GM10266 (cell line): ENCODE results near the gene ERFE.

Experiments
- DNase-seq: peaks from one replicate; pipeline ENCODE4 v3.0.0; 2012; ENCODE audit errors: extremely low spot score
- CTCF ChIP-seq: IDR thresholded peaks from 2 replicates; pipeline ENCODE4 v1.5.1; 2012; ENCODE audit warnings: mild to moderate bottlenecking, low read depth; ENCODE audit not compliant: control insufficient read depth, insufficient read depth; ENCODE audit errors: missing control alignments

The ERFE gene

DNA sequence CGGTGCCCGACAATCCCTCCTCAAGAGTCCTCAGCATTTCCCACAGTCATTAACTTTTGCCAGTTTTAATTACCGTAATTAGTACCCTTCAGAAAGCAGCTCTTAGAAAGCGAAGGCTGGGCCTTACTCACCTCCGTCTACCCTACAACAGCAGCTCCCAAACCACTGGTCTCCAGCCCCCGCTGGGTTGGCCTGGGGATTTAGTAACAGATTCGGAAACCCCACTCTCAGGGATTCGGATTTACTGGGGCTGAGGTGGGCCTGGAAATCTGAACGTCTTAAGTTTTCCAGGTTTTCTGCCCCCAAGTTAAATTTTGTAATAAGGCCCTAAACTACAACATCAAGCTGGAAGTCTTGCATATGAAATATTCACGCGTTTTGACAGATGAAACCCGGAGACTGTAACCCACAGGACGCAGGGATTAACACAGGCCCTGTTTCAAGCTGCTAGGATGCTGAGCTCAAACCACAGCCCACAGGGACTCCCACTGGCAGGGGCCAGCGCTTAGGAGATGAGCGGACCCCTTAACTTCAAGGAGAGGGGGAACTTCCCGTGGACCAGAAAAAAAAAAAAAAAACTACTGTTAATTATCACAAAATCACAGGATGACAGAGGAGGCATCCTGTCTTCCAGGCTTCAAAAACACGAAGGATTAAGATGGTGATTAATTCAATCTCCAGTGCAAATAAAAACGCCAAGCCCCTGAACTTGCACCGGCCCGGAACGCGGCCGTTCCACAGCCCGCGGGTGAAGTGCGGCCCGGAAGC lies 43.7 kb downstream of the ERFE start:
- DNase-seq, result peak; percentile 53

DNA sequence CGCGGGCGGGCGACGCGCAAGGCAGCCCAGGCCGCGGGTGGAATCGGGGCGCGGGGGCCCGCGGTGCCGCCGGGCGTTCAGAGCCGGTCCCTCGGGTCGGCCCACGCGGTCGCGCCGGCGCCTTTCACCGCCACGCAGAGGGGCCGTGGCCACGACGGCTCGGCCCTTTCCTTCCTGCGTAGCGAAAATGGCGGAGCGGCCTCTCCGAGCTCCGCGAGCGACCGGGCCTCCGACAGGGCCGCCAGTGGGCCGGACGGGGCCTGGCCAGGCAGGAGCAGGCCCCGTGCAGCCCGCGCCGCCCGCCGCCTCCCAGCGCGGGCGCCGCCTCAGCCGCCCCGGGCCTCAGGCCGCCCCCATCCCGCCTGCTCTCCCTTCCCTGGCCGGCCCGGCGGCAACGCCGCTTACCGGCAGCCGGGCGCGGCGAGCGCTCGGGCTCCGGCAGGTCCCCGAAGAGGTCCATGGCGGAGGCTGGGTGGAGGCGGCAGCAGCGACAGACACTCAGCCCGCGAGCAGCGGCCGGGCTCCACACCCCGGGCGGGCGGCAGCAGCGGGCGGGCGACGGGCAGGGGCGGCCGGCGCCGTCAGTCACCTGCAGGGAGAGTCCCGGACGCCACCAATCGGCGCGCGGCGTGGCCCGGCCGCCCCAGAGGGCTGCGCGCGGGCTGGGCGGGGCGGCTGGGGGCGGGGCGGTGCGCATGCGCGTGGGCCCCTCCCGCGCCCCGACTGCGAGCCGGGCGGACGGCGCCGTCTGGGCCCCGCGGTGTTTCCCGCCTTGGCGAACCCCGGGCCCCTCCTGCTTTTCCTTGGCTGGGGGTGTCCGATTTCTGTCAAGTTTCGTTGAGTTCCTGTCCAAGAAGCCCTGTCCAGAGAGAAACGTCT lies 44.6 kb downstream of the ERFE start, which contains the start of gene ILKAP:
ILKAP (minus strand) TSS at position 602 of the 879 bp plus-strand sequence; CDS start at position 460, 142 bp downstream.
- peak; percentile 100 for DNase-seq
- TF ChIP-seq CTCF, result peak; percentile 3

More for the DNA sequence above, 43.7 kb downstream of the ERFE start:
- no peak for TF ChIP-seq CTCF

DNA sequence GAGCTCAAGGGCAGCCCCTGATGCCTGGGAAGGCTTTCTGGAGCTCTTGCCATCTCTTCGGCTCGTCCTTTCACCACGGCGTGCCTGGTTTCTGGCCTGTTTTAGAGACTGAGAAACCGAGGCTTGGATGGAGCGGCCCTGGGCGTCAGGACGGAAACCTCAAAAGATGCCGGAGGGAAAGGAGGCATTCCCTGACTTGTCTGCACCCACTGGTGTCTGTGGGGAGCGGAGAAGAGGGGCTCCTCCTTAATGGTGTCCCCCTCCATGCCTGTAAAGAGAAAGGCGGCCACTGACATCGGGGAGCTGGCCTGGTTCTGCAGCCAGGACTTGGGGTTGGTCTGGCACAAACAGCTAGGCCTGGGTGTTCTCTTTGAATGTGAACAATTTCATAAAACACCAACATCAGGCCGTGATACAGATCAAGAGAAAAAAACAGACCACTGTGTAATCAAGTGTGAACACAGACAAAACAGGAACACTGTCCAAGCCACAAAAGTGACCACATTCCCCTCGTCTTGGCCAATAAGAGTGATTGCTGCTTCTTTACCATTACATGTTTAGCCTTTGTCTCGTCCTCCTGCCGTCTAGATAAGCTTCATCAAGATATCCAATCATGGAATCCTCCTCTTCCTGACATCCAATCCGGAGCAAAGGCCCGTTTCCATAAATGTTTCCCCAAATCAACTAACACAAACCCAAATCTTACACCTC lies 45.4 kb downstream of the ERFE start:
- DNase-seq, result no peak
- no peak for TF ChIP-seq CTCF

DNA sequence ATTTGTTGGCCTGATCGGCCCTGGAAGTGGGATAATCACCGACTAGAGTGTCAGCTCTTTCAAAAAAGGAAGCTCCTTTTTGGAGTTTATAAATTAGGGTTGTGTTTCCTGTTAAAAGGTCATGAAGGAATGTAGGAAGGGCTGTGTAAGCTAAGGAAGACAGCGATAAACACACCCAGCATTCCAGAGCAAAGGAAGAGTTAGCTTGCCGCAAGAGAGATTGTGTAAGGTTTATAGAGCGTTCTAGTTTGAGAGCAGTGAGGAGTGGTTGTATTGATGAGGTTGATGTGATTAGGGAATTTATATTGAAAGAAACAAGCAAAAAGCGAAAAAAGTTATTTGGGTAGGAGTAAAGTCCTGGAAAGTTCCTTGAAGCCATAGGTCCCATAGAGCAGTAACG lies 48.2 kb downstream of the ERFE start:
- no peak for TF ChIP-seq CTCF
- DNase-seq, result no peak

DNA sequence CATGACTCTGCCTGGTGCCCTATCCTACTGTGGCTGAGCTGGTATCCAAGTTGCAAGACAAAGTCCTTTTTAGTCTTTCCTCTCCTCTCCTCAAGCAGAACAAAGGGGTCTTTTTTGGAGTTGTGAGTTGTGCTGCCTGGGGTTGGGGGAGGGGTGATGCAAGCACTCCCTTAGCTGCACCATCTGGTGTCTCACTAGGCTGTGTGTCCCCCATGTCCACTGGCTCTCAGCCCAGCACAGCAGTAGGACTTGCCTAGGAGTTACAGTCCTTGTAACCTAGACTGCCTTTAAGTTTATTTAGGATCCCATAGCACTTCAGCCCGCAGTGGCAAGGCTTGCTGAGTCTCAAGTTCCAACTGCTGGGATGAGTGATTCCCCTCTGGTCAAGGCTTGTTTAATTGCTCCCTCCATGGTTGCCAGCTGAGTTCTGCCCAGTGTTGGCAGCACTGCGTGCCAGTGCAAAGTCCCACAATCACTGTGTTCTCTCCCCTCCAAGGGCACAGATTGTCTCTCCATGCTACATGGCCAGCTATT lies 57.9 kb downstream of the ERFE start:
- no peak for DNase-seq
- TF ChIP-seq CTCF, result no peak
